Gastrocnemius medialis (tissue), 4 donors: ENCODE measurements around the gene IDI1. TPM values are rescaled to one million over a fixed set of nuclear protein-coding genes. Genes with fewer than 3 reads are reported as not detected.

Source experiments
- ATAC-seq, 2 donors: fragments of 150-250 bp; one replicate each; pipeline ENCODE4 v1.9.1; 2016
- DNase-seq, 2 donors: peaks; one replicate each; pipeline ENCODE4 v3.0.0-alpha.2; 2019
- H3K27ac ChIP-seq, 4 donors: fragments of 200-600 bp; sonication (generic); 1 replicate in 1 of 4; 2 replicates in 3 of 4; pipeline ENCODE4 v1.5.1; 2016 to 2018; ENCODE audit warnings: mild to moderate bottlenecking in 2 of 4, moderate library complexity in 1 of 4
- H3K27me3 ChIP-seq, 3 donors: fragments of 200-600 bp; sonication (generic) in 2 of 3; 1 replicate in 1 of 3; 2 replicates in 2 of 3; pipeline versions ENCODE4 v1.5.1 to v1.6.0; 2016 to 2019; ENCODE audit warnings: mild to moderate bottlenecking in 1 of 3, moderate library complexity in 1 of 3
- H3K36me3 ChIP-seq, 2 donors: fragments of 200-600 bp; sonication (generic) in 1 of 2; one replicate each; pipeline ENCODE4 v1.5.1; 2017 to 2018
- H3K4me1 ChIP-seq, 2 donors: fragments of 200-600 bp; sonication (generic) in 1 of 2; one replicate each; pipeline ENCODE4 v1.5.1; 2016 to 2017; ENCODE audit warnings: mild to moderate bottlenecking in 2 of 2
- H3K4me3 ChIP-seq, 4 donors: fragments of 200-600 bp; sonication (generic) in 3 of 4; 1 replicate in 1 of 4; 2 replicates in 3 of 4; pipeline ENCODE4 v1.5.1; 2016 to 2019; ENCODE audit warnings: mild to moderate bottlenecking in 2 of 4
- H3K9me3 ChIP-seq, 3 donors: fragments of 200-600 bp; sonication (generic) in 2 of 3; 1 replicate in 1 of 3; 2 replicates in 2 of 3; pipeline ENCODE4 v1.5.1; 2016 to 2019
- POLR2A ChIP-seq, 2 donors: fragments of 450-650 bp; IDR thresholded peaks; one replicate each; pipeline ENCODE4 v1.6.1; 2017; ENCODE audit warnings: antibody characterized with exemption in 2 of 2, mild to moderate bottlenecking in 2 of 2, moderate library complexity in 2 of 2
- in situ Hi-C, 4 donors: fragments of 200-750 bp; cut with MboI; loops; one replicate each; pipeline versions ENCODE4 v1.15.0 to v1.8.0; 2017; ENCODE audit warnings: low sequenced_read_pairs in 4 of 4
- intact Hi-C: fragments of 100-400 bp; cut with DNase I; formaldehyde crosslinking; loops from one replicate; pipeline ENCODE4 v1.15.1; 2023; ENCODE audit warnings: low total_unique reads
- total RNA-seq, 4 donors: library from RNA; depleted of rRNA; stranded (reverse); fragments of >200 nt; gene quantifications; one replicate each; pipeline versions ENCODE4 v1.1.0 to v1.2.3, GENCODE V29; 2016
- TF ChIP-seq, protein P1 (sequence below), 5 experiments: fragments of 450-650 bp in 3 of 5; fragments of 200-600 bp in 2 of 5; sonication (generic) in 2 of 5; IDR thresholded peaks in 4 of 5; conservative IDR thresholded peaks in 1 of 5; 1 replicate in 4 of 5; 2 replicates in 1 of 5; pipeline ENCODE4 v1.5.1; 2016 to 2019; ENCODE audit warnings: antibody characterized with exemption in 5 of 5, mild to moderate bottlenecking in 3 of 5, moderate library complexity in 3 of 5

Gene IDI1
- total RNA-seq, 4 donors from 2014 or later: 48.3 to 66.8 (median 66.5) TPM

DNA sequence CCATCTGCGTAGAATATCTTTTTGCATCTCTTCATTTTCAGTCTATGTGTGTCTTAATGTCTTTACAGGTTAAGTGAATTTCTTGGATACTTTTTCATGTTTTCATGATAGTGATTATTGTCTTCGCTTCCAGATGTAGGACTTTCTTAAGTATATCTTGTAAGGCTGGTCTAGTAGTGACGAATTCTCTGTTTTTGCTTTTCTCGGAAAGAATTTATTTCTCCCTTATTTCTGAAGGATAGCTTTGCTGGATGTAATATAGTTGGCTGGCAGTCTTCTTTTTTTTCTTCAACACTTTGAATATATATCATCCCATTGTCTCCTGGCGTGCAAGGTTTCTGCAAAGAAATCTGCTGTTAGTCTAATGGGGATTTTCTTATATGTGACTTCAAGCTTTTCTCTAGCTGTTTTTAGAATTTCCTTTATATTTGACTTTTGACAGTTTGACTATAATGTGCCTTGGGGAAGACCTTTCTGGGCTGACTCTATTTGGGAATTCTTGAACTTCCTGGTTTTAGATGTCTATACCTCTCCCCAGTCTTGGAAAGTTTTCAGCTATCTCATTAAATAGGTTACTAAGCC lies 46.4 kb downstream of the IDI1 start:
- TF ChIP-seq POLR2A (IDR thresholded peaks at IDR 0.05): no peak
- TF ChIP-seq, protein P1, sequence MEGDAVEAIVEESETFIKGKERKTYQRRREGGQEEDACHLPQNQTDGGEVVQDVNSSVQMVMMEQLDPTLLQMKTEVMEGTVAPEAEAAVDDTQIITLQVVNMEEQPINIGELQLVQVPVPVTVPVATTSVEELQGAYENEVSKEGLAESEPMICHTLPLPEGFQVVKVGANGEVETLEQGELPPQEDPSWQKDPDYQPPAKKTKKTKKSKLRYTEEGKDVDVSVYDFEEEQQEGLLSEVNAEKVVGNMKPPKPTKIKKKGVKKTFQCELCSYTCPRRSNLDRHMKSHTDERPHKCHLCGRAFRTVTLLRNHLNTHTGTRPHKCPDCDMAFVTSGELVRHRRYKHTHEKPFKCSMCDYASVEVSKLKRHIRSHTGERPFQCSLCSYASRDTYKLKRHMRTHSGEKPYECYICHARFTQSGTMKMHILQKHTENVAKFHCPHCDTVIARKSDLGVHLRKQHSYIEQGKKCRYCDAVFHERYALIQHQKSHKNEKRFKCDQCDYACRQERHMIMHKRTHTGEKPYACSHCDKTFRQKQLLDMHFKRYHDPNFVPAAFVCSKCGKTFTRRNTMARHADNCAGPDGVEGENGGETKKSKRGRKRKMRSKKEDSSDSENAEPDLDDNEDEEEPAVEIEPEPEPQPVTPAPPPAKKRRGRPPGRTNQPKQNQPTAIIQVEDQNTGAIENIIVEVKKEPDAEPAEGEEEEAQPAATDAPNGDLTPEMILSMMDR (IDR thresholded peaks at IDR 0.05 in 4 of 5, conservative IDR thresholded peaks at IDR 0.05 in 1 of 5): no peak
- intact Hi-C loops (no loop called here), in situ Hi-C loops (no loop called here)
- ATAC-seq (no peak), DNase-seq (no peak)
- Histone ChIP-seq H3K4me3 (no peak overlapping the region), H3K4me1 (no peaks in the 10 kb centered on the region), H3K27ac (no peak overlapping the region), H3K27me3 (no peaks in the 10 kb centered on the region), H3K36me3 (peaks cover 18 to 99% of the 10 kb centered on the region in 2 donors), H3K9me3 (no peaks in the 10 kb centered on the region)

- in situ Hi-C loops (no loop called here), intact Hi-C loops (no loop called here)
- H3K4me3 ChIP-seq: no peak overlapping the region
- H3K36me3 ChIP-seq: peaks cover 6 to 93% of the 10 kb centered on the region in 2 donors
- DNase-seq (no peak), ATAC-seq (no peak)
- H3K9me3 ChIP-seq: no peaks in the 10 kb centered on the region
- H3K27ac ChIP-seq: no peak overlapping the region
- H3K4me1 ChIP-seq: no peaks in the 10 kb centered on the region
- TF ChIP-seq, protein P1 (IDR thresholded peaks at IDR 0.05 in 4 of 5, conservative IDR thresholded peaks at IDR 0.05 in 1 of 5): no peak
- H3K27me3 ChIP-seq: no peaks in the 10 kb centered on the region
Observed at GRCh38 chr10:997266-998022, 51.5 kb downstream of the IDI1 start.

DNA sequence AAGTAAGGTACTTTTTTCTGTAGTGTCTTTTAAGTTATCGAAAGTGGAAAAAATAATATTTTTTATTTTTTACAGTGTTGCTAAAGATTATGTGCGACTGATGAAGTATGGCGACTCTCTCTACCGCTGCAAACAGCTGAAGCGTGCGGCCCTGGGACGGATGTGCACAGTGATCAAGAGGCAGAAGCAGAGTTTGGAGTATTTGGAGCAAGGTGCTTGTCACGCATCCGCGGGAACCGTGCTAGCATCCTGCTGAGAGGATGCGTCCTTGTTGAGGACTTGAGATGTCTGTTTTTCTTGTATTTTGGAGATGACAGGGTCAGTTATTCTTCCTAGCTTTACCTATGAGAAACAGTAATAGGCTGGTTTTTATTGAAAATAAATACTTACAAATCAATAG lies 52.9 kb downstream of the IDI1 start:
- Histone ChIP-seq H3K27ac (no peak overlapping the region), H3K4me1 (no peaks in the 10 kb centered on the region), H3K4me3 (no peak overlapping the region), H3K27me3 (no peaks in the 10 kb centered on the region), H3K9me3 (no peaks in the 10 kb centered on the region), H3K36me3 (peaks cover 0 to 79% of the 10 kb centered on the region in 2 donors)
- intact Hi-C loops (no loop called here), in situ Hi-C loops (no loop called here)
- ATAC-seq: no peak
- DNase-seq: no peak
- no peak for TF ChIP-seq POLR2A (IDR thresholded peaks at IDR 0.05)
- TF ChIP-seq, protein P1 (IDR thresholded peaks at IDR 0.05 in 4 of 5, conservative IDR thresholded peaks at IDR 0.05 in 1 of 5): no peak

GRCh38 chr10:995559-995926 lies 53.4 kb downstream of the IDI1 start:
- in situ Hi-C loops: no loop called here
- Histone ChIP-seq H3K4me1 (no peaks in the 10 kb centered on the region), H3K27me3 (no peaks in the 10 kb centered on the region), H3K27ac (no peak overlapping the region), H3K36me3 (peaks cover 0 to 74% of the 10 kb centered on the region in 2 donors), H3K4me3 (no peak overlapping the region), H3K9me3 (no peaks in the 10 kb centered on the region)
- ATAC-seq (no peak), DNase-seq (no peak)
- TF ChIP-seq, protein P1 (IDR thresholded peaks at IDR 0.05 in 4 of 5, conservative IDR thresholded peaks at IDR 0.05 in 1 of 5): no peak
- no peak for TF ChIP-seq POLR2A (IDR thresholded peaks at IDR 0.05)
- intact Hi-C loops: no loop called here
